ENCODE results near the gene GPN2.
"Not testable (repeated sequence)": the region's sequence is repeated elsewhere in the genome, so short reads cannot be mapped to it uniquely, and the experiment has no call there.

GPN2 gene

DNA sequence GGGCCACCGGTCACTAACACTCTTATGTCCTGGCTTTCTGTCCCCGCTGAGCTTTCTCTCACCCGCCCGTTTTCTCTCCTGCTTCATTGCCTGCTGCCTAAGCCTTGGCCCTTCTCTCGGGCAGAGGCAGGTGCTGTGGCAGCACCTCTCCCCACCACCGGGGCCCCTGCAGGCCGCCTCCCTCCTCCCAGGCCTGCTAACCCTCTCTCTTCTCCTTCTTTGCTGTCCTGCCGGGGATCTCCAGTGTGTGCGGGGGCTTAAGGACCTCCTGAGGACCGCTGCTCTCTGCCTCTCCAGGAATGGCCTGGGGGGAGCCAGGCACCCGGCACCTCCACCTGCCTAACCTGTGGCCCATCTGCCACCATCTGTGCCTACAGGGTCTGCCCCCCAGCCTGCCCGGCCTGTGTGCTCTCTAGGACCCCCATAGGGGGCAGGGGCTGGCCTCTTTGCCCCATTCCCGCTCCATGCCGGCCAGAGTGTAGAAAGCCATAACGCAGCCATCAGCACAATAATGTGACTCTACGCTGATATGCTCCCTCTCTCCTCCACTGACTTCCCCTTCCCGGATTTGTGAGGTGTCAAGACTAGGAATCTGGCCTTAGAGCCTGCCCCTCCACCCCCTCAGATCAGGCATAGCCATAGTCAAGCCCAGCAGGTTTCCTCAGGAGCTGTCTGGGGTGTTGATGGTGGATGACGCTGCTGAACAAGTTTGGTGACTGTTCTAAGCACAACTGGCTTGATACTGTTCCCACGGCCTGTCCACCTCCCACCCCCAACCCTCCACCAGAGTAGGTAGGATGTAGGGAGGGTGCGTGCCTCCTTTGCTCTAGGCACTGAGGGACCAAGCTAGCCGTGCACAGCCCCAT is 33.2 kb downstream of the GPN2 start:
- DNase-seq: no peak

DNA sequence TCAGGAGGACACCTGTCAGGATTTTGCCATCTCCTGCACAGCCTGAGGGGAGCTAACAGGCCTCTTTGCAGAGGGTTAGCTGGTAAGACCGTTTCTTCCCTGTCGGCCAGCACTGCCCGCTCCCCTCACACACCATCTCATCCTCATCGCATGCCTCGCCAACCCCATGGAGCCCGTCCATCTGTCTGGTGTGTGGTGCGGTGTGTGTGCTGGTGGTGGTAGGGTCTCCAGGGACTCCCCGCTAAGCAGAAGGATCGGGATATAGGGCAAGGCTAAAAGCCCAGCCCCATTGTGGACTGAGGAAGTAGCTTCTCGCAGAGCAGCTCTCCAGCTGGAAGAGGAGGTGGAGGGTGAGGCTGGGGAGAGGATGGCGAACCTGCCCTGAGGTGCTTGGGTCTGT is 33.9 kb downstream of the GPN2 start:
- DNase-seq: no peak

DNA sequence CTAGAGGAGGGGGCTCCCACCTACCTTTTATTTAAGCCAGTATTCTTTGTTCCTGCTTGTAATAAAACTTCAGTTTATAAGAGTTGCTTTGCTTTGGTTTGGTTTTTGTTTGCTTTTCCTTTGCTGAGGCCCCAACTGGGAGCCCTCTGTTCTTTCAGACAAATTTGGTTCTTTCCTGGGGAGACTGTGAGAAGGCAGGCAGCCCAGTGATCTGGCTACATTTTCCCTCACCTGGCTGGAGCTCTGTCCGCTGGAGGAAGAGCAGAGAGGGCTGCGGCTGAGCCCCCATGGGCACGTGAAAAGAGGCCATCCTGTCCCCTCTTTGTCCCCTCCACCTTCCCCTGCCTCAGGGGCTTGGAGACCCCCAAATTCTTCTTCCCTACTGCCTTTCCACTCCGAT is 34.4 kb downstream of the GPN2 start:
- no peak for DNase-seq

DNA sequence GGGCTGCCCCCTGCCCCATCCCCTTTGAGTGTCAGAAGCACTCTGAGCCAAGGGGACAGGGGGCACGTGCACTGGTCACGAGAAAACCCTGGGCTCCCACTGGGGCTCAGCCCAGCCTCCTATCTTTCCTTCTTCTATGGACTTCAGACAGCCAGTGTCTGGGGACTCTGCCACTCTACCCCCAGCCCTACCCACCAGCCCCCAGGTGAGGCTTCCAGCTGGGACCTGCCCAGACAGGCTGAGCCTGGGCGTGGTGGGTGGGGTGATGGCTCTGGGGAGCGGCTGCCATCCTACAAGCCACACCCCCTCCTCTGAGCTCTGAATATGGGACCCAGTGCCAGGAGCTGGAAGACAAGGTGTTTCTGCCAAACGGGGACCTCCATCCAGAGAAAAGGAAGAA is 35.2 kb downstream of the GPN2 start:
- no peak for DNase-seq

DNA sequence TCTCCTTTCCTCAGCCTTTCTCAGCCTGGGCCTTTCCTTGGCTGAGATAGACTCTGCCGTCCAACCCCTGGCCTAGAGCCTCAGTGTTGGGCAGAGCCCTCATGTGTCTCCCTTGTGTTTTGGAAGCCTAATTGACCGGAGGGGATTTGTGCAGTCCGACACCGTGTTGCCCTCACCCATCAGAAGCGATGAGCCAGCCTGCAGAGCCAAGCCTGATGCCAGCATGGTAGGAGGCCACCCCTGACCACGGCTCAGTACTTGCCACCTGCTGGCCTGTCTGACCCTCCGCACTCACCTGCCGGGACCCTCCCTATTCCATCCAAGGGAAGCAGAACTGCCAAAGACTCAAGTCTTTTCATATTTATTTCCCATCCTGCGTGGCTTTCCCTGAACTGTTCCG is 36.5 kb downstream of the GPN2 start:
- no peak for DNase-seq

DNA sequence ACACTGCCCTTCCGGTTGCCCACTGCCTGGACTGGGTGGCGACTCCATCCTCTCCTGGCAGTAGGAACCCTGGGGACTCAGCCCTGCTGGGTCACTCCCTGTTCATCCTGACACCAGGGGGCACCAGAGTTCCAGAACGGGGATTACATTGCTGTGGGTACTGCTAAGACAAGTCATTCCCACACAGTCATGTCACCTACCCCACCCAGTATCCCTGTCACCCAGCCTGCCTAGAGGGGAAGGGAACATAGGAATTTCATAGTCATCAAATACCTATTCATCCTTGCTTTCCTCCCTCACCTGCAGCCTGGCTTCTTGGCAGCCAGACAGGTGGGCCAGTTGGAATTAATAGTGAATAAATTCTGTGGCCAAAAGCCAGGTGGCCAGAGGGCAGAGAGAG is 36.9 kb downstream of the GPN2 start:
- peak; percentile 69 for DNase-seq

GRCh38 chr1:26852701-26853100 is 37.4 kb downstream of the GPN2 start:
- no peak for DNase-seq

DNA sequence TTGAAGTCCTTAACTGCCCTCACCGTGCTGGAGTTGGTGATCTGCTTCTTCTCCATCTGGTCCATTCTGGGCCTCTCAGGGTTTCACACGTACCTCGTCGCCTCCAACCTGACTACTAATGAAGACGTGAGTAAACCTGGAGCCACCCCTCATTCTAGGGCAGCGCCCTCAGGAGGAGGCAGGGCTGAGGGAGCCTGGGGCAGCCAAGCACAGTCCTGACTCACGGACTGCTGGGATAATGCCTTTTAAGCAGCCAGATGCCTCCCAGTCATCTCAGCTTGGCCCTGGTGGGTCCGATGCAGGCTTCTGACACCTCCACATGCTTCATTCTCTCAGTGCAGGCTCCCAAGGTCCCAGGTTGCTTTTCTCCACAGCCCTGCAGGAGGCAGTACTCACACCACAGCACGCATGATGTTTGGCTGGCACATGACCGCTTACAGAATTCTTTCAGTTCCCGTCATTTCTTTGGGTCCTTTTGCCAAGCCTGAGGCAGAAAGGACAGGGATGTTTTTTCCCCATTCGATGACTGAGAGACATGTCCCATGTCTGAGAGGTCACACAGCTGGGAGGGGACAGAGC is 38.9 kb downstream of the GPN2 start:
- DNase-seq: no peak

DNA sequence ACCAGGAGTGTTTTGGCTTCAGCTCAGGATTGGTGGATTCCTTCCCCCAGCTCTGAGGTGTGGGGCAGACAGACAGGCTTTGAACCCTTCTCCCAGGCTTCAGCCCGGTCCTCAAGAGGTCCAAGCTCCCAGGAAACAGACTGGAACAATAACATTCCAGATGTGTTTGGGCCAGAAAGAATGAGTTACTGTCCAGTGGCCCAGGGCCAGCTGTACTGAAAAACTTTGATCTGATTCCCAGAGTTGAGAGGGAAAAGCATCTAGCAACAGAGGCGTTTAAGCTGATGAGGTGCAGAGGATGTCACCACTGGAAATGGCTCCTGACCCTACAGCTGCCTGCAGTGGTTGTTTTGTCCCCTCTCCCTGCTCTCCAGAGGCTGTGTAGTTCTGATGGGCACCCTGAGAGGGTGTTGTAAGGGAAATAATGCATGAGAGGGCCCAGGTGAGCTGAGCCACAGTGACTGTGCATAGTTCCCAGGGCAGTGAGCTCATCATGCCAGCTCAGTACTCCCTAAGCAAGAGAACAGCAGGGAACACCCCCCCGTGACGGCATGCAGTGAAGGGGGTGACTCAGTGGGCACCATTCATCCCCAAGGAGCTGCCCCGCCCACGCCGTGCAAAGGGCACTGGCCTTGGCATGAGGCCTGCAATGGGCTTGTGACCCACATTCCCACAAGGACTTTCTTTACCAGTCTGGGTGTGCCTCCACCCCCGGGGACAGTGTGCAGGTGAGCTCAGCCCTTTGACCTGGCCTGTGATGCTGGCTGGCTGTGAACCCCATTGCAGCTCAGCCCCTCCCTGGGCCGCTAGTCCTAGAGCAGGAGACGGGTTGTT is 40.9 kb downstream of the GPN2 start:
- no peak for DNase-seq

- no peak for DNase-seq
These were observed 41.6 kb downstream of the GPN2 start for GRCh38 chr1:26848499-26848898.

DNA sequence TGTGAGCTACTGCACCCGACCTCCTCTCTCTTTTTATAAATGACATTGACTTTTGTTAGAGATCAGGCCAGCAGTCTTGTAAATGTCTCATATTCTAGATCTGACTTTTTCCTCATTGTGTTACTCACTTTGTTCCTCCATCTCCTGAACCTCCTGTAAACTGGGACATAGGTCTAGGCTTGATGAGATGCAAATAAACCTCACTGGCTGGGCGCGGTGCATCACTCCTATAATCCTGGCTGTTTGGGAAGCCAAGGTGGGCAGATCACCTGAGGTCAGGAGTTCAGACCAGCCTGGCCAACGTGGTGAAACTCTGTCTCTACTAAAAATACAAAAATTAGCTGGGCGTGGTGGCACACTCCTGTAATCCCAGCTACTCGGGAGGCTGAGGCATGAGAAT is 42.3 kb downstream of the GPN2 start:
- DNase-seq: not testable (repeated sequence)

DNA sequence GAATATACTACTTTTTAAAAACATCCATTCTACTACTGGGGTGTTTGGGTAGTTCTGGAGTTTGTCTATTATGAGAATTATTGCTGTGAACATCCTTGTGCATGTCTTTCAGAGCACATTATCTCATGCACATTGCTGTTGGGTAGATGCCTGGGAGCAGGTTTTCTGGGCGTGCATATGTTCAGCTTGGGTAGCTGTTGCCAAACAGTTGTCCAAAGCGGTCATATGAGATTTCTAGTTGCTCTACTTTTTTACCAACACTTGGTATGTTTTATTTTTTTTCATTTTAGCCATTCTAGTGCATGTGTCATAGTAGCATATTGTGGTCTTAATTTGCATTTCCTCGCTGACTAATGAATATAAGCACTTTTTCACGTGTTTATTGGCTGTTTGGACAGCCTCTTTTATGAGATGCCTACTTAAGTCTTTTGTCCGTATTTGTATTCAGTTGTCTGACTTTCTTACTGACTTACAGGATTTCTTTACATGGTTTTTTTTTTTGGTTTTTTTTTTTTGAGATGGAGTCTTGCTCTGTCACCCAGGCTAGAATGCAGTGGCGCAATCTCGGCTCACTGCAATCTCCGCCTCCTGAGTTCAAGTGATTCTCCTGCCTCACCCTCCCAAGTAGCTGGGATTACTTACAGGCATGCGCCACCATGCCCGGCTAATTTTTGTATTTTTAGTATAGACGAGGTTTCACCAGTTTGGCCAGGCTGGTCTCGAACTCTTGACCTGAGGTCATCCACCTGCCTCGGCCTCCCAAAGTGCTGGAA is 45.5 kb downstream of the GPN2 start:
- no peak for DNase-seq

- DNase-seq: no peak
These were observed 50.3 kb downstream of the GPN2 start for GRCh38 chr1:26839779-26840178.

DNA sequence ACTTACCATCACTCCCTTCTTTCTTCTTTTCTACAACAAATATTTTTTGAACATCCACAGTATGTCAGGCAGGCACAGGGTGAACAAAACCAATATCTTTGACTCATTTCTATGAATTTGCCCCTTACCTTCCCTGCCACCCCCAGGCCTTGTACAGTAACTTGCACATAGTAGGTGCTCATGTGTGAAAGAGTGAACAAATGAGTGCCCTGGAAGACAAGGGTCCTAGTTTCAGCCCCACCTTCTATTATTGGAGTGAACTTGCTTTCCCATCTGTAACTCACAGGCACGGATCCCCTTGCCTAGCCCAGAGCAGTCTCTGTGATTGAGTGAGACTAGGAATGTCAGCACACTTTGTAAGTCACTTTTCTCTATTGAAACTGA is 50.8 kb downstream of the GPN2 start:
- no peak for DNase-seq

DNA sequence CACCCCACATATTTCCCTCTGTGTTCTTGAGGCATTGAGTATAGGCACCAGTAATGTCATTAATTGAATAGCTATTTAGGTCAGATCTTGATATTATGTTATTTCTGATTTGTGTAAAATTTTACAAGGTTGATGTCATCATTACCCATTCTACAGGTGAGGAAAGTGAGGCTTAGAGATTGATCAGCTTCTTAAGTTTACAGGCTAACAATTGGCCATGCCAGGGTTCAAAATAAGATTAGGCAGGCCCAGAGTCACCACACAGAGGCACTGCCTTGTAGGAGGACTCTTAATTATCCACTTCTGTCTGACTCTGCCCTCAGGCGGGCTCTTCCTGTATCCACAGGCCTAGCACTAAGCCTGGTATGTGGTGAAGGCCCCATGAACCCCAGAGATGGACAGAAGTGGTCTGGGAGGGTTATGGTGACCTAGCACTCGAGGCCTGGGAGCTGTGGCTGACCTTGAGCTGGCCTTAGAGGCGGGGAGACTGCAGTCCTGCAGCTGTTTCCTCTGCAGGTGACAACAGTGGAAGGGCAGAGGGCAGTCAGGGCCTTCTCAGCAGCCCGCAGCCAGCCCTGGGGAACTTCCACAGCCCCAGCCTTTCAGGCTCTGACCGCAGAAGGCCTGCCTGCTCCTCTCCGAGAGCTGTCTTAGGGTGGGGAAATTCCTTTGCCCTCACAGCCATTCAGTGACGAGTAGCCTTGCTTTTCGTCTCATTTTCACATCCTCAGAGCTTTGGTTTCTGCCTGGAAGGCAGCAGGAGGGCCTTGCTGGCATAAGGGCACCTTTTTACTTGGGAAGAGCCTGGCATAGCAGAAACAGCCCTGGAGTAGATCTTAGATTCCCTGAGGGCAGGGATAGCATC is 51.4 kb downstream of the GPN2 start:
- DNase-seq: no peak

DNA sequence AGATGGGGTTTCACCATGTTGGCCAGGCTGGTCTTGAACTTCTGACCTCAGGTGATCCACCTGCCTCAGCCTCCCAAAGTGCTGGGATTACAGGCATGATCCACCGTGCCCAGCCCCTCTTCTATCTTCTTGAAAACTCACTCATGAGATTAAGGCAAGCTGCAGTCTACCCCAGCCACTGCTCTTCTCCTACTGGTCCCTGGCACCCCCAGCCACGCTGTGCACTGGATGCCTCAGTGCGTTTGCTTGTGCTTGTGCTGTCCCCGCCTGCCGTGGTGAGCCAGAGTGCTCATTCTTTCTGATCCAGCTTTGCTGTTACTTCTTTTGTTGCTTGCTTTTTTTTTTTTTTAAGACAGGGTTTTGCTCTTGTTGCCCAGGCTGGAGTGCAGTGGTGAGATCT is 52.4 kb downstream of the GPN2 start:
- DNase-seq: not testable (repeated sequence)

DNA sequence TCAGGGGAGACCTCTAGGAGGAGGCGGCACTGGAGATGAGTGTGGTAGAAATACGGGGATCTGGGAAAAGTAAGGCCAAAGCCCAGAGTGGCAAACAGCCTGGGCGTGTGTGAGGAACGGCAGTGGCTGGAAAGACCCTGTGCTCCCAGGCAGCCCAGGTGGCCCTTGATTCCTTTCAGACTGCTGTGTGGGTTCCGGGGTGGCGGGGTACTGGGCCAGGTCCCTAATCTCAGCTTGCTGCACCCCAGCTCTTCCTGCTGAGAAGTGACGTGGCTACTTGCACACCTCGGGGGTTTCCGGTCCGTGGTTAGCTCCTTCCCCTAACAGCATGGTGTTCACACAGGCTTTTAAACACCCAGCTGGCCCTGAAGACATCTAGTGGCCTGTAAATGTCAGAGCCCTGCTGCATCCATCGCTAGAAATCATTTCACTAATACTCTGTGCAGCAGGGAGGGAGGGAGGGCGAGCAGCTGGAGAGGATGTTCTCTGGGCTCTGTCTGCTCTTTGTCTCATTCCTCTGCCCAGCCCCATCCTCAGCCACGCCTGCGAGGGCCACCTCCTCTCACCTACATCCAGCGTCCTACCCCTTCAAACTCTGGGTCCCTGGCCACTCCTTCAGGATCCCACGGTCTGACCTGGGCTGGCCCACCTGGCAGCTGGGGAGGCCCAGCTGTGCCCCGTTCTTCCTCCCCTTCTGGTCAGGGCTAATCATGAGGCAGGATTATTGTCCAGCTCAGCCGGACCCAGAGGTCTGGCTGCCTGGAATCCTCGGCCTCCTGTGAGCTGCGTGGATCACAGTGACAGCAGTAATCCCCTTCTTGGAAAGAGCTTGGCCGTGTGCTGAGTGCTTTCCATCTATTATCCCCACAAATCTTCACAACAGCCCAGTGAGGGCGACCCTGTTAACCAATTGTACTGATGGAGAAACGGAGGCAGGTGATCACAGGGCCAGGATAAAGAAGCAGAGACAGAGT is 56.4 kb downstream of the GPN2 start:
- no peak for DNase-seq

- no peak for DNase-seq
These were observed 57.7 kb downstream of the GPN2 start for GRCh38 chr1:26832249-26832960.

DNA sequence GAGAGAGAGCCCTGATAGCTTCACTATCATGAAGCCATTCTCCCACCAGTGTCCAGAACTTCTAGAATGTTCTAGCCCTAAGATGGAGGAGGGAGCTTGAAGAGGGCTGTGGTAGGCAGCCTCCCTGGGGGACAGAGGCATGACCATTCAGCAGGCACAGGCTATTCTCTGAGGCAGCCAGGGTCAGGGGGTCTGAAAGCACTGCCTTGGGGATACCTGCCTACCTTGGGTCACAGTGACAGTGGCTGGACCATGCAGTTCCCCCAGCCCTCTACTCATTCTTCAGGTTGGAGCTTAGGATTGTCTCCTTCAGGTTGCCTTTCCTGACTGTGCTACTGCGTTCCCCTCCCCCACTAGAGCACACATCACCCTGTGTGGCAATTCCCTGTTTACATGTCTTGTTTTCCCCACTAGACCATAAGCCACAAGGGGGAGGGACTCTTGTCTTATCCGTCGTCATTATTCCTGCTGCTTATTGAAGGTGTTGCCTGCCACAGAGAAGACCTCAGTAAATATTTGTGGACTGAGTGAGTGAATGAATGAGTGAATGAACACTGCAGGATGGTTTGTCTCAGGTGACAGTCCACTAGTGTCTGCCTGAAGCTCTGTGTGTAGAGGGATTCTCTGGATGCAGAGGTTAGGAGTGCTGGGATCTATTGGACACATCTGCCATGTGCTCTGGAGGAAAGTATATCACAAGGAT is 58.4 kb downstream of the GPN2 start:
- no peak for DNase-seq

Measured in NCI-H69 (cell line).